ENCODE data around the gene METTL24.

DNA sequence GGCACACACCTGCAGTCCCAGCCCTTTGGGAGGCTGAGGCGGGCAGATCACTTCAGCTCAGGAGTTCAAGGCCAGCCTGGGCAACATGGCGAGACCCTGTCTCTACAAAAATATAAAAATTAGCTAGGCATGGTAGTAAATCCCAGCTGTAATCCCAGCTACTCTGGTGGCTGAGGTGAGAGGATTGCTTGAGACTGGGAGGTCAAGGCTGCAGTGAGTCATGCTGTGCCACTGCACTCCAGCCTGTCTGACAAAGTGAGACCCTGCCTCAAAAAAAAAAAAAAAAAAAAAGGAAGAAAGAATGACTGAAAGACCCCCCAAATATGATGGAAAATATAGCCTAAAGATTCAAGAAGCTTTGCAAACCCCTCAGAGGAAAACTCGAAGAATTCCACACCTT is 26.8 kb downstream of the METTL24 start:
- TF ChIP-seq CTCF (IDR thresholded peaks at IDR 0.05) (no peak), ZFX (IDR thresholded peaks at IDR 0.05; ENCODE audit: borderline replicate concordance) (no peak)
